IMR-90 (cell line): ENCODE measurements around the gene GJC3. TPM values are rescaled to one million over a fixed set of nuclear protein-coding genes. Genes with fewer than 3 reads are reported as not detected.

ENCODE experiments used
- ATAC-seq: fragments of 200-7000 bp; cut with Tn5 transposase; 2 replicates; pipeline ENCODE4 v1.9.1; 2020; ENCODE audit warnings: low read depth, mild to moderate bottlenecking, moderate library complexity
- BruUV-seq: library from RNA; stranded (reverse); fragments of 400-500 nt; replicated peaks from 2 replicates; lab custom pipeline; 2021; lab: Mats Ljungman, UMichigan
- CTCF ChIA-PET: fragments of 300-600 bp; formaldehyde crosslinking; extraction: SDS; loops from one replicate; lab custom pipeline; 2021; ENCODE audit warnings: antibody characterized with exemption; lab: Yijun Ruan, JAX
- POLR2A ChIA-PET: fragments of 300-600 bp; sonication (Branson Sonifier 250); formaldehyde crosslinking; loops from one replicate; lab custom pipeline; 2022; ENCODE audit warnings: antibody characterized with exemption; ENCODE audit not compliant: unreplicated experiment; lab: Charles Lee
- DNase-seq: peaks from one replicate; pipeline ENCODE4 v3.0.0; 2013
- H2AFZ ChIP-seq: replicated peaks from 2 replicates; pipeline ENCODE3; 2013; ENCODE audit warnings: low read length, mild to moderate bottlenecking; ENCODE audit not compliant: poor library complexity
- H2AK5ac ChIP-seq: 2 replicates; pipeline ENCODE4 v1.6.1; 2013; ENCODE audit warnings: low read depth, low read length, inconsistent platforms
- H2AK9ac ChIP-seq: replicated peaks from 2 replicates; pipeline ENCODE3; 2013; ENCODE audit warnings: mild to moderate bottlenecking, low read depth, low read length, moderate library complexity; ENCODE audit not compliant: poor library complexity
- H2BK120ac ChIP-seq: 2 replicates; pipeline ENCODE4 v1.6.1; 2013; ENCODE audit warnings: low read depth, low read length, inconsistent platforms
- H2BK15ac ChIP-seq: 3 replicates; pipeline ENCODE4 v1.6.1; 2013; ENCODE audit warnings: low read depth, low read length, inconsistent platforms
- H2BK20ac ChIP-seq: 2 replicates; pipeline ENCODE4 v1.6.1; 2013; ENCODE audit warnings: low read depth, mild to moderate bottlenecking, inconsistent platforms, low read length, moderate library complexity
- H2BK5ac ChIP-seq: 2 replicates; pipeline ENCODE4 v1.6.1; 2013; ENCODE audit warnings: mild to moderate bottlenecking, low read depth, low read length, inconsistent platforms; ENCODE audit not compliant: poor library complexity, severe bottlenecking
- H3K14ac ChIP-seq: replicated peaks from 2 replicates; pipeline ENCODE4 v1.6.1; 2013; ENCODE audit warnings: low read depth, low read length, inconsistent platforms
- H3K18ac ChIP-seq: 2 replicates; pipeline ENCODE4 v1.6.1; 2013; ENCODE audit warnings: low read depth, low read length, control low read depth
- H3K23ac ChIP-seq: 2 replicates; pipeline ENCODE4 v1.6.1; 2013; ENCODE audit warnings: low read depth, low read length, inconsistent platforms
- H3K27ac ChIP-seq: 2 replicates; pipeline ENCODE4 v1.5.1; 2013; ENCODE audit warnings: mild to moderate bottlenecking, control low read depth, low read length; ENCODE audit not compliant: insufficient read depth
- H3K27me3 ChIP-seq: 2 replicates; pipeline ENCODE4 v1.6.1; 2013; ENCODE audit warnings: low read length; ENCODE audit not compliant: control insufficient read depth, insufficient read depth
- H3K36me3 ChIP-seq: 2 replicates; pipeline ENCODE4 v1.6.1; 2013; ENCODE audit warnings: low read length, mixed read lengths; ENCODE audit not compliant: control insufficient read depth, insufficient read depth
- H3K4ac ChIP-seq: 2 replicates; pipeline ENCODE4 v1.6.1; 2013; ENCODE audit warnings: low read depth, low read length, inconsistent platforms
- H3K4me1 ChIP-seq: 2 replicates; pipeline ENCODE4 v1.6.1; 2013; ENCODE audit warnings: low read length, mixed read lengths; ENCODE audit not compliant: control insufficient read depth, insufficient read depth
- H3K4me2 ChIP-seq: 2 replicates; pipeline ENCODE4 v1.6.1; 2013; ENCODE audit warnings: low read depth, mild to moderate bottlenecking, control low read depth, low read length, moderate library complexity
- H3K4me3 ChIP-seq: 2 replicates; pipeline ENCODE4 v1.5.1; 2013; ENCODE audit warnings: low read depth, mild to moderate bottlenecking, control low read depth, low read length, moderate library complexity; ENCODE audit not compliant: insufficient read depth
- H3K56ac ChIP-seq: 2 replicates; pipeline ENCODE4 v1.6.1; 2013; ENCODE audit warnings: low read length, inconsistent platforms; ENCODE audit not compliant: insufficient read depth; ENCODE audit errors: extremely low read depth
- H3K79me1 ChIP-seq, 2 experiments: 2 replicates each; pipeline ENCODE4 v1.6.1; 2013; ENCODE audit warnings: low read length in 2 of 2, inconsistent platforms in 1 of 2, low read depth in 1 of 2
- H3K9ac ChIP-seq: 2 replicates; pipeline ENCODE4 v1.6.1; 2013; ENCODE audit warnings: low read depth, low read length, control low read depth
- H3K9me1 ChIP-seq: 2 replicates; pipeline ENCODE4 v1.6.1; 2013; ENCODE audit warnings: low read length, inconsistent platforms; ENCODE audit not compliant: insufficient read depth
- H3K9me3 ChIP-seq: 2 replicates; pipeline ENCODE4 v1.6.1; 2013; ENCODE audit warnings: low read length; ENCODE audit not compliant: control insufficient read depth, insufficient read depth
- H4K20me1 ChIP-seq: 2 replicates; pipeline ENCODE4 v1.6.1; 2013; ENCODE audit warnings: low read length, inconsistent platforms; ENCODE audit not compliant: insufficient read depth
- H4K5ac ChIP-seq: 2 replicates; pipeline ENCODE4 v1.6.1; 2013; ENCODE audit warnings: mild to moderate bottlenecking, low read depth, low read length, control low read depth
- H4K8ac ChIP-seq, 2 experiments: 2 replicates each; pipeline ENCODE4 v1.6.1; 2013; ENCODE audit warnings: low read depth in 2 of 2, low read length in 2 of 2, control low read depth in 1 of 2, inconsistent platforms in 1 of 2
- H4K91ac ChIP-seq: 2 replicates; pipeline ENCODE4 v1.6.1; 2013; ENCODE audit warnings: low read depth, low read length, inconsistent platforms; ENCODE audit not compliant: insufficient read depth
- BHLHE40 ChIP-seq: fragments of 150-350 bp; IDR thresholded peaks from 2 replicates; pipeline ENCODE4 v1.6.1; 2016; ENCODE audit warnings: mild to moderate bottlenecking, low read depth, low read length
- CEBPB ChIP-seq: IDR thresholded peaks from 2 replicates; pipeline ENCODE4 v1.6.1; 2012; ENCODE audit warnings: low read depth, low read length, improper control_type of control experiment
- CHD1 ChIP-seq: IDR thresholded peaks from 2 replicates; pipeline ENCODE4 v1.6.1; 2012; ENCODE audit warnings: low read depth, low read length, improper control_type of control experiment
- FOS ChIP-seq: fragments of 150-350 bp; IDR thresholded peaks from 2 replicates; pipeline ENCODE4 v1.6.1; 2016; ENCODE audit warnings: low read depth, low read length
- MAZ ChIP-seq: IDR thresholded peaks from 2 replicates; pipeline ENCODE4 v1.6.1; 2012; ENCODE audit warnings: low read depth, mild to moderate bottlenecking, low read length, improper control_type of control experiment, moderate library complexity, borderline replicate concordance
- MXI1 ChIP-seq: IDR thresholded peaks from 2 replicates; pipeline ENCODE4 v1.6.1; 2012; ENCODE audit warnings: low read depth, mild to moderate bottlenecking, low read length, moderate library complexity, borderline replicate concordance
- NFE2L2 ChIP-seq: fragments of 150-350 bp; IDR thresholded peaks from 2 replicates; pipeline ENCODE4 v1.6.1; 2016; ENCODE audit warnings: low read depth, mild to moderate bottlenecking, low read length
- POLR2A ChIP-seq: IDR thresholded peaks from 2 replicates; pipeline ENCODE4 v1.6.1; 2012; ENCODE audit warnings: mild to moderate bottlenecking, low read depth, low read length
- RAD21 ChIP-seq: IDR thresholded peaks from 2 replicates; pipeline ENCODE4 v1.6.1; 2012; ENCODE audit warnings: low read length, improper control_type of control experiment
- RCOR1 ChIP-seq: IDR thresholded peaks from 2 replicates; pipeline ENCODE4 v1.6.1; 2012; ENCODE audit warnings: mild to moderate bottlenecking, low read length, improper control_type of control experiment; ENCODE audit not compliant: insufficient replicate concordance
- RFX5 ChIP-seq: IDR thresholded peaks from 2 replicates; pipeline ENCODE4 v1.8.0; 2012; ENCODE audit warnings: low read depth, mild to moderate bottlenecking, low read length, moderate library complexity
- SMC3 ChIP-seq: fragments of 150-350 bp; IDR thresholded peaks from 2 replicates; pipeline ENCODE4 v1.6.1; 2016; ENCODE audit warnings: low read depth, mild to moderate bottlenecking, antibody characterized with exemption, low read length, moderate library complexity
- WGBS, 2 experiments: methylation state at CpG; one replicate each; pipeline versions ENCODE4 v1.1.5 to v1.1.7; 2013; ENCODE audit warnings: missing lambda C conversion rate in 2 of 2; ENCODE audit not compliant: insufficient read length in 1 of 2; ENCODE audit errors: extremely low coverage in 2 of 2; 5-methylcytosine and 5-hydroxymethylcytosine counted together
- dilution Hi-C: fragments of 300-500 bp; cut with HindIII; formaldehyde crosslinking; loops from one replicate; pipeline ENCODE4 v1.14.3; 2018; ENCODE audit warnings: low sequenced_read_pairs; ENCODE audit not compliant: unreplicated experiment
- in situ Hi-C: fragments of 300-500 bp; cut with MboI; formaldehyde crosslinking; loops from 3 replicates; pipeline ENCODE4 v1.14.3; 2019; ENCODE audit warnings: low sequenced_read_pairs, inconsistent platforms, mixed read lengths
- intact Hi-C: fragments of 100-400 bp; cut with micrococcal nuclease; formaldehyde crosslinking; loops from 2 replicates; pipeline ENCODE4 v1.10.0; 2022
- polyA plus RNA-seq, 3 experiments: library from polyadenylated mRNA; depleted of rRNA; stranded (reverse); fragments of >200 nt; gene quantifications; 2 replicates each; pipeline ENCODE4 v1.2.3, GENCODE V29; 2012; ENCODE audit warnings: low replicate concordance in 1 of 3
- total RNA-seq: library from RNA; depleted of rRNA; stranded (reverse); fragments of >200 nt; gene quantifications from 2 replicates; pipeline ENCODE4 v1.2.3, GENCODE V29; 2012
- TF ChIP-seq, protein P1 (sequence below): fragments of 150-350 bp; IDR thresholded peaks from 2 replicates; pipeline ENCODE4 v1.6.1; 2017; ENCODE audit warnings: mild to moderate bottlenecking, antibody characterized with exemption, low read length, low read depth
- TF ChIP-seq, protein P2 (sequence below): fragments of 150-350 bp; IDR thresholded peaks from 2 replicates; pipeline ENCODE4 v1.6.1; 2016; ENCODE audit warnings: low read depth, mild to moderate bottlenecking, low read length, moderate library complexity, borderline replicate concordance

Gene GJC3
- total and polyA plus RNA-seq, 2 of the 4 experiments (the other 2 are of a cell fraction), result not detected

DNA sequence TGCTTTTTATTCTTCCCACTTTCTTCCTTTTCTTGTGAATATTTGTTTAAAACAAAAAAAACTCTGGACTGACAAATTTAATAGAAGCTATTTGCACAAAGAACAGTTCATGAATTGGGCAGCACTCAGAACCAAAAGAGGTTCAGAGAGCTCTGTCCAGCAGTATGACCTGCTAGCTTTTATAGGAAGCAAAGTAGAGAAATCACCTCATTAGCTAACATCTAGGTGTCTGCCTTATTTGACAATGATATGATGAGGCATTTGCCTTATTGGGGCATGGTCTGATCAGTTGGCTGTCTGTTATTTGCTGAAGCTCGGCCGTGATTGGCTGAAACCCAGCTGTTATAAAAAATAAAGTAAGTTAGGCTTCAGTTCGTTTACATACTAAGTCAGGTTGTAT is 9.3 kb downstream of the GJC3 start:
- Histone ChIP-seq H4K20me1 (peaks cover 23% of the 10 kb centered on the region; the same call in 1 of the 2 replicates), H3K4me2 (peak overlapping the region; percentile 74), H2BK5ac (no peak overlapping the region), H4K5ac (peak overlapping the region; percentile 99), H2AFZ (no peak overlapping the region), H3K56ac (no peak overlapping the region), H3K4me3 (peak overlapping the region; percentile 98), H3K36me3 (peaks cover 11% of the 10 kb centered on the region), H2BK15ac (no peak overlapping the region), H3K4me1 (peaks cover 6% of the 10 kb centered on the region), H3K18ac (no peak overlapping the region), H3K23ac (no peak overlapping the region), H2AK9ac (peak overlapping the region; percentile 12), H4K91ac (no peak overlapping the region), H3K9me3 (no peaks in the 10 kb centered on the region), H2AK5ac (no peak overlapping the region), H2BK120ac (no peak overlapping the region), H3K14ac (no peak overlapping the region), H3K27me3 (no peaks in the 10 kb centered on the region), H3K79me1 (peaks cover 3 to 48% of the 10 kb centered on the region in 2 experiments), H2BK20ac (no peak overlapping the region), H3K4ac (no peak overlapping the region; the same call in 1 of the 2 replicates), H3K27ac (no peak overlapping the region), H3K9ac (no peak overlapping the region), H4K8ac (peak overlapping the region; percentile 97 to 99; a peak in 3 of 4 replicates), H3K9me1 (peaks cover 4% of the 10 kb centered on the region; the same call in 1 of the 2 replicates)
- CTCF ChIA-PET, result no interaction called here
- intact Hi-C loops (loop anchor here (10.0 kb wide), 1 partner anchor 135 kb away; no protein-coding TSS in a partner anchor), in situ Hi-C loops (no loop called here), dilution Hi-C loops (no loop called here)
- BruUV-seq, result no TSS peak
- POLR2A ChIA-PET, result no interaction called here
- ATAC-seq (no peak), DNase-seq (peak; percentile 9)
- WGBS, 2 experiments, result 100% methylated on average over 2 of the region's 3 CpGs; no CpG with 5 or more reads in 1 of the 2 experiments
- TF ChIP-seq MAZ, result no peak
- no peak for TF ChIP-seq NFE2L2
- no peak for TF ChIP-seq MXI1
- no peak for TF ChIP-seq FOS
- TF ChIP-seq, protein P1, sequence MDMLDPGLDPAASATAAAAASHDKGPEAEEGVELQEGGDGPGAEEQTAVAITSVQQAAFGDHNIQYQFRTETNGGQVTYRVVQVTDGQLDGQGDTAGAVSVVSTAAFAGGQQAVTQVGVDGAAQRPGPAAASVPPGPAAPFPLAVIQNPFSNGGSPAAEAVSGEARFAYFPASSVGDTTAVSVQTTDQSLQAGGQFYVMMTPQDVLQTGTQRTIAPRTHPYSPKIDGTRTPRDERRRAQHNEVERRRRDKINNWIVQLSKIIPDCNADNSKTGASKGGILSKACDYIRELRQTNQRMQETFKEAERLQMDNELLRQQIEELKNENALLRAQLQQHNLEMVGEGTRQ, result no peak
- TF ChIP-seq CEBPB, result no peak
- TF ChIP-seq POLR2A, result no peak
- TF ChIP-seq, protein P2, sequence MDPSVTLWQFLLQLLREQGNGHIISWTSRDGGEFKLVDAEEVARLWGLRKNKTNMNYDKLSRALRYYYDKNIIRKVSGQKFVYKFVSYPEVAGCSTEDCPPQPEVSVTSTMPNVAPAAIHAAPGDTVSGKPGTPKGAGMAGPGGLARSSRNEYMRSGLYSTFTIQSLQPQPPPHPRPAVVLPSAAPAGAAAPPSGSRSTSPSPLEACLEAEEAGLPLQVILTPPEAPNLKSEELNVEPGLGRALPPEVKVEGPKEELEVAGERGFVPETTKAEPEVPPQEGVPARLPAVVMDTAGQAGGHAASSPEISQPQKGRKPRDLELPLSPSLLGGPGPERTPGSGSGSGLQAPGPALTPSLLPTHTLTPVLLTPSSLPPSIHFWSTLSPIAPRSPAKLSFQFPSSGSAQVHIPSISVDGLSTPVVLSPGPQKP, result no peak
- TF ChIP-seq BHLHE40, result no peak
- no peak for TF ChIP-seq RCOR1
- no peak for TF ChIP-seq RFX5
- no peak for TF ChIP-seq CHD1
- no peak for TF ChIP-seq SMC3
- TF ChIP-seq RAD21, result no peak
